HEK293 (cell line): ENCODE results near the gene ELL3.

ENCODE experiments used
- BCL11A ChIP-seq: fragments of 450-650 bp; formaldehyde crosslinking; IDR thresholded peaks from 2 replicates; pipeline ENCODE4 v1.5.1; 2016; ENCODE audit warnings: low read depth, missing biosample characterization, missing genetic modification characterization
- ELK4 ChIP-seq: IDR thresholded peaks from 2 replicates; pipeline ENCODE4 v1.6.1; 2011; ENCODE audit warnings: mild to moderate bottlenecking, low read depth, low read length, borderline replicate concordance
- IKZF3 ChIP-seq: fragments of 450-650 bp; IDR thresholded peaks from 2 replicates; pipeline ENCODE4 v1.5.0; 2018; ENCODE audit warnings: missing biosample characterization, mild to moderate bottlenecking, missing genetic modification characterization, moderate library complexity
- KLF16 ChIP-seq: fragments of 450-650 bp; formaldehyde crosslinking; IDR thresholded peaks from 2 replicates; pipeline ENCODE4 v1.5.1; 2017; ENCODE audit warnings: missing biosample characterization, missing genetic modification characterization
- KLF7 ChIP-seq: fragments of 450-650 bp; formaldehyde crosslinking; IDR thresholded peaks from 2 replicates; pipeline ENCODE4 v1.5.1; 2016; ENCODE audit warnings: missing biosample characterization, missing genetic modification characterization, borderline replicate concordance
- MYNN ChIP-seq: fragments of 450-650 bp; formaldehyde crosslinking; IDR thresholded peaks from 2 replicates; pipeline ENCODE4 v1.5.1; 2016; ENCODE audit warnings: missing biosample characterization, missing genetic modification characterization, borderline replicate concordance
- PATZ1 ChIP-seq: fragments of 450-650 bp; formaldehyde crosslinking; IDR thresholded peaks from 2 replicates; pipeline ENCODE4 v1.5.1; 2016; ENCODE audit warnings: missing biosample characterization, missing genetic modification characterization
- PBX3 ChIP-seq: sonication (generic); formaldehyde crosslinking; IDR thresholded peaks from 2 replicates; pipeline ENCODE4 v1.8.1; 2022; ENCODE audit warnings: mild to moderate bottlenecking, moderate library complexity, missing genetic modification reagents
- PRDM6 ChIP-seq: fragments of 450-650 bp; formaldehyde crosslinking; IDR thresholded peaks from 2 replicates; pipeline ENCODE4 v1.5.1; 2017; ENCODE audit warnings: missing biosample characterization, missing genetic modification characterization
- YY2 ChIP-seq: fragments of 450-650 bp; formaldehyde crosslinking; IDR thresholded peaks from 2 replicates; pipeline ENCODE4 v1.5.1; 2016; ENCODE audit warnings: missing biosample characterization, missing genetic modification characterization
- ZBTB20 ChIP-seq: fragments of 450-650 bp; formaldehyde crosslinking; IDR thresholded peaks from 2 replicates; pipeline ENCODE4 v1.5.1; 2016; ENCODE audit warnings: missing biosample characterization, missing genetic modification characterization
- ZNF112 ChIP-seq: fragments of 450-650 bp; formaldehyde crosslinking; IDR thresholded peaks from 2 replicates; pipeline ENCODE4 v1.5.0; 2017; ENCODE audit warnings: missing biosample characterization, missing genetic modification characterization
- ZNF169 ChIP-seq: fragments of 450-650 bp; formaldehyde crosslinking; IDR thresholded peaks from 2 replicates; pipeline ENCODE4 v1.5.1; 2016; ENCODE audit warnings: missing biosample characterization, missing genetic modification characterization
- ZNF175 ChIP-seq: fragments of 450-650 bp; formaldehyde crosslinking; IDR thresholded peaks from 2 replicates; pipeline ENCODE4 v1.5.1; 2016; ENCODE audit warnings: missing biosample characterization, missing genetic modification characterization
- ZNF398 ChIP-seq: fragments of 450-650 bp; formaldehyde crosslinking; IDR thresholded peaks from 2 replicates; pipeline ENCODE4 v1.5.1; 2017; ENCODE audit warnings: missing biosample characterization, missing genetic modification characterization
- ZNF426 ChIP-seq: fragments of 450-650 bp; formaldehyde crosslinking; IDR thresholded peaks from 2 replicates; pipeline ENCODE4 v1.5.1; 2017; ENCODE audit warnings: missing biosample characterization, missing genetic modification characterization, mild to moderate bottlenecking, inconsistent platforms, moderate library complexity
- ZNF561 ChIP-seq: fragments of 450-650 bp; IDR thresholded peaks from 2 replicates; pipeline ENCODE4 v1.5.1; 2018; ENCODE audit warnings: missing biosample characterization, missing genetic modification characterization, borderline replicate concordance
- ZNF692 ChIP-seq: fragments of 450-650 bp; formaldehyde crosslinking; IDR thresholded peaks from 2 replicates; pipeline ENCODE4 v1.5.1; 2016; ENCODE audit warnings: missing biosample characterization, missing genetic modification characterization
- ZNF776 ChIP-seq: fragments of 450-650 bp; formaldehyde crosslinking; IDR thresholded peaks from 2 replicates; pipeline ENCODE4 v1.5.0; 2017; ENCODE audit warnings: missing biosample characterization, missing genetic modification characterization, borderline replicate concordance
- ZSCAN16 ChIP-seq: fragments of 450-650 bp; formaldehyde crosslinking; IDR thresholded peaks from 2 replicates; pipeline ENCODE4 v1.5.1; 2016; ENCODE audit warnings: missing biosample characterization, missing genetic modification characterization
- TF ChIP-seq, protein P1 (sequence below): fragments of 450-650 bp; formaldehyde crosslinking; IDR thresholded peaks from 2 replicates; pipeline ENCODE4 v1.5.1; 2016; ENCODE audit warnings: missing biosample characterization, missing genetic modification characterization, borderline replicate concordance
- TF ChIP-seq, protein P2 (sequence below): fragments of 450-650 bp; formaldehyde crosslinking; IDR thresholded peaks from 2 replicates; pipeline ENCODE4 v1.5.1; 2016; ENCODE audit warnings: missing biosample characterization, missing genetic modification characterization
- TF ChIP-seq, protein P3 (sequence below): fragments of 450-650 bp; formaldehyde crosslinking; IDR thresholded peaks from 2 replicates; pipeline ENCODE4 v1.5.1; 2016; ENCODE audit warnings: missing biosample characterization, missing genetic modification characterization

ELL3 gene

DNA sequence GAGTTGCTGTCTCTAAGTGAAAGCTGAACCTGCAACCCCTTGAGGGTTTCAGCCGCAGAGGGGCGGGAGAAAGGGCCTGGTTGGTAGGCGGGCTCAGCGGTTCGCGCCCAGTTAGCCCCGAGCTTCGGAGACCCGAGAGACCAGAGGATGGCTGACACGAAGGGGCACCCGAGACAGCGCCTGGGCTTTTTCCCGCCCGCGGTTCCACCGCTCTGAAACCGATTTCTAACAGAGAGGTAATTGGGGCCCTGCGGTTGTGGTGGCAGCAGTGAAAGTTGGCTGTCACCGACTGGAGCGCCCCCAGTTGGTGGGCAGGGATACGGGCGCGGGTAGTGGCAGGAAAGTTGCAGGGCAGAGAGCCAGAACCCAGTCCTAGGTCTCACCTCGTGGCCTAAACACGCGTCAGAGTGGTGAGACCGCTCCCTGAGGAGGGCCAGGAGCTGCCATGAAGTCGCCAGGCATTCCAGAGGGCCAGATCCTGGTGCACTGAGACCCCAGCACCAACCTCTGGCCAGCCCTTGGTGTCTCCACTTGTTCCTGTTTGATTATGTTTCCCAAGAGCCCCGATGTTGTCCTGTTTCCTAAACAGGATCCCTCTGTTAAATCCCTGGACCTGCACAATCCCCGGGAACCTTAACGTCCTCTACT, 625 bp upstream of the ELL3 start (continued):
- TF ChIP-seq ZNF692 (tag by site-specific recombination): peak; percentile 43; the same call in 1 of the 2 replicates
- peak; percentile 9; the same call in 1 of the 2 replicates for TF ChIP-seq PATZ1 (tag by site-specific recombination)
- no peak for TF ChIP-seq BCL11A (tag by site-specific recombination)
- TF ChIP-seq, protein P1, sequence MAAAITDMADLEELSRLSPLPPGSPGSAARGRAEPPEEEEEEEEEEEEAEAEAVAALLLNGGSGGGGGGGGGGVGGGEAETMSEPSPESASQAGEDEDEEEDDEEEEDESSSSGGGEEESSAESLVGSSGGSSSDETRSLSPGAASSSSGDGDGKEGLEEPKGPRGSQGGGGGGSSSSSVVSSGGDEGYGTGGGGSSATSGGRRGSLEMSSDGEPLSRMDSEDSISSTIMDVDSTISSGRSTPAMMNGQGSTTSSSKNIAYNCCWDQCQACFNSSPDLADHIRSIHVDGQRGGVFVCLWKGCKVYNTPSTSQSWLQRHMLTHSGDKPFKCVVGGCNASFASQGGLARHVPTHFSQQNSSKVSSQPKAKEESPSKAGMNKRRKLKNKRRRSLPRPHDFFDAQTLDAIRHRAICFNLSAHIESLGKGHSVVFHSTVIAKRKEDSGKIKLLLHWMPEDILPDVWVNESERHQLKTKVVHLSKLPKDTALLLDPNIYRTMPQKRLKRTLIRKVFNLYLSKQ (tag by site-specific recombination): no peak
- peak; percentile 65 for TF ChIP-seq ZBTB20
- TF ChIP-seq ZNF175 (tag by site-specific recombination): no peak
- TF ChIP-seq PRDM6 (tag by site-specific recombination): no peak
- no peak for TF ChIP-seq ZSCAN16
- no peak for TF ChIP-seq PBX3 (CRISPR knock-in tag)
- no peak for TF ChIP-seq MYNN (tag by site-specific recombination)
- TF ChIP-seq KLF7 (tag by site-specific recombination): 0 out of 2 replicates have a peak, but pooled peaks have one; percentile 20
- TF ChIP-seq, protein P2, sequence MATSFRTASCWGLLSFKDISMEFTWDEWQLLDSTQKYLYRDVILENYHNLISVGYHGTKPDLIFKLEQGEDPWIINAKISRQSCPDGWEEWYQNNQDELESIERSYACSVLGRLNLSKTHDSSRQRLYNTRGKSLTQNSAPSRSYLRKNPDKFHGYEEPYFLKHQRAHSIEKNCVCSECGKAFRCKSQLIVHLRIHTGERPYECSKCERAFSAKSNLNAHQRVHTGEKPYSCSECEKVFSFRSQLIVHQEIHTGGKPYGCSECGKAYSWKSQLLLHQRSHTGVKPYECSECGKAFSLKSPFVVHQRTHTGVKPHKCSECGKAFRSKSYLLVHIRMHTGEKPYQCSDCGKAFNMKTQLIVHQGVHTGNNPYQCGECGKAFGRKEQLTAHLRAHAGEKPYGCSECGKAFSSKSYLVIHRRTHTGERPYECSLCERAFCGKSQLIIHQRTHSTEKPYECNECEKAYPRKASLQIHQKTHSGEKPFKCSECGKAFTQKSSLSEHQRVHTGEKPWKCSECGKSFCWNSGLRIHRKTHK (tag by site-specific recombination): no peak
- no peak; the same call in 1 of the 2 replicates for TF ChIP-seq IKZF3
- TF ChIP-seq ZNF426: no peak
- TF ChIP-seq ELK4: no peak
- no peak for TF ChIP-seq ZNF776 (tag by site-specific recombination)
- TF ChIP-seq ZNF169: no peak
- TF ChIP-seq YY2: no peak
- no peak; the same call in 1 of the 2 replicates for TF ChIP-seq ZNF561
- no peak for TF ChIP-seq ZNF398
- TF ChIP-seq KLF16 (tag by site-specific recombination): no peak
- TF ChIP-seq ZNF112 (tag by site-specific recombination): no peak
- TF ChIP-seq, protein P3, sequence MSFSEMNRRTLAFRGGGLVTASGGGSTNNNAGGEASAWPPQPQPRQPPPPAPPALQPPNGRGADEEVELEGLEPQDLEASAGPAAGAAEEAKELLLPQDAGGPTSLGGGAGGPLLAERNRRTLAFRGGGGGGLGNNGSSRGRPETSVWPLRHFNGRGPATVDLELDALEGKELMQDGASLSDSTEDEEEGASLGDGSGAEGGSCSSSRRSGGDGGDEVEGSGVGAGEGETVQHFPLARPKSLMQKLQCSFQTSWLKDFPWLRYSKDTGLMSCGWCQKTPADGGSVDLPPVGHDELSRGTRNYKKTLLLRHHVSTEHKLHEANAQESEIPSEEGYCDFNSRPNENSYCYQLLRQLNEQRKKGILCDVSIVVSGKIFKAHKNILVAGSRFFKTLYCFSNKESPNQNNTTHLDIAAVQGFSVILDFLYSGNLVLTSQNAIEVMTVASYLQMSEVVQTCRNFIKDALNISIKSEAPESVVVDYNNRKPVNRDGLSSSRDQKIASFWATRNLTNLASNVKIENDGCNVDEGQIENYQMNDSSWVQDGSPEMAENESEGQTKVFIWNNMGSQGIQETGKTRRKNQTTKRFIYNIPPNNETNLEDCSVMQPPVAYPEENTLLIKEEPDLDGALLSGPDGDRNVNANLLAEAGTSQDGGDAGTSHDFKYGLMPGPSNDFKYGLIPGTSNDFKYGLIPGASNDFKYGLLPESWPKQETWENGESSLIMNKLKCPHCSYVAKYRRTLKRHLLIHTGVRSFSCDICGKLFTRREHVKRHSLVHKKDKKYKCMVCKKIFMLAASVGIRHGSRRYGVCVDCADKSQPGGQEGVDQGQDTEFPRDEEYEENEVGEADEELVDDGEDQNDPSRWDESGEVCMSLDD (tag by site-specific recombination): peak; percentile 39; the same call in 1 of the 2 replicates
